Measurements from ENCODE around the gene SPRTN. TPM values are rescaled to one million over a fixed set of nuclear protein-coding genes. Genes with fewer than 3 reads are reported as not detected.

The SPRTN gene
- polyA plus RNA-seq, 1 of the 3 experiments (the other 2 are of a cell fraction): 17.3 TPM

DNA sequence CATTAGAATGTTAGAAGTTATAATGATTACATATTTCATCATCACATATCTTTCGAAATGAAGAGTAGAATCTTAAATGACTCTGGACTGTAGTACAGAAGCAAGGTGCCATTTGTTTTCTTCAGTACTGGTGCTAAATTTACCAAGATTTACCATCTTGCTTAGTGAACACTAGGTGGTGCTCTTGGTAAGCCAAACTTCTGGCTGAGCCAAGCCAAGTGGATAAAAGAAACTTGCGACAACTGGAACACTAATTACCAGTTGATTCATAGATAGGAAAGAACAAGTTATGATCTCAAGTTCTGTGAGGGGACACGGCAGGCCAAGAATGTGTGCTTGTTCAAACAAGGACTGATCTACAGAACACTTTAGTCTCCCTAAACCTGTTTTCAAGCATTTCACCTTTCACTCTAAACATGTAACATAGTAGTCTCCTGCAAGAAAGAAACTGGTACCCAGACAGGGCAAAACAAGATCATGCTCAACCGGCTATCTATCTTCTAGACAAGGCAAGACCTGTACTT lies 19.8 kb downstream of the SPRTN start:
- Histone ChIP-seq H3F3A (replicated peaks; ENCODE audit: insufficient read depth) (peaks cover 8% of the 10 kb centered on the region), H3K9ac (no peak overlapping the region), H3K4me1 (ENCODE audit: control insufficient read depth in 1 of 2, insufficient read depth in 2 of 2, low read depth in 1 of 2, low read length in 1 of 2) (peaks cover 0 to 2% of the 10 kb centered on the region in 2 experiments; a peak in 1 of 4 replicates), H2AFZ (ENCODE audit: low read depth) (no peak overlapping the region), H3K9me2 (no peaks in the 10 kb centered on the region), H3K9me3 (no peaks in the 10 kb centered on the region), H3K36me3 (replicated peaks in 1 of 2; ENCODE audit: control insufficient read depth in 1 of 2, insufficient read depth in 2 of 2, low read length in 1 of 2) (peaks cover 29% of the 10 kb centered on the region in 2 experiments), H4K20me1 (ENCODE audit: insufficient read depth) (no peaks in the 10 kb centered on the region), H3K79me2 (ENCODE audit: insufficient read depth) (peaks cover 3% of the 10 kb centered on the region; the same call in 1 of the 2 replicates), H3K27ac (ENCODE audit: low read depth in 2 of 2, low read length in 1 of 2) (peak overlapping the region in 1 of 2 experiments; percentile 25; a peak in 1 of 4 replicates), H3K4me3 (ENCODE audit: low read depth in 2 of 2, low read length in 1 of 2) (no peak overlapping the region; a peak in 1 of 4 replicates), H3K27me3 (ENCODE audit: insufficient read depth) (no peaks in the 10 kb centered on the region), H3K4me2 (no peak overlapping the region)
- peak; percentile 57 for DNase-seq
- ChIA-PET POLR2A (no interaction called here), CTCF (interaction anchor here (0.6 to 2.5 kb wide), 43 partner anchors 9 to 1277 kb away, joined by 3 to 12 read pairs (median 4); partner anchors contain the start of genes EXOC8 and SPRTN)
- TF ChIP-seq, protein P1, sequence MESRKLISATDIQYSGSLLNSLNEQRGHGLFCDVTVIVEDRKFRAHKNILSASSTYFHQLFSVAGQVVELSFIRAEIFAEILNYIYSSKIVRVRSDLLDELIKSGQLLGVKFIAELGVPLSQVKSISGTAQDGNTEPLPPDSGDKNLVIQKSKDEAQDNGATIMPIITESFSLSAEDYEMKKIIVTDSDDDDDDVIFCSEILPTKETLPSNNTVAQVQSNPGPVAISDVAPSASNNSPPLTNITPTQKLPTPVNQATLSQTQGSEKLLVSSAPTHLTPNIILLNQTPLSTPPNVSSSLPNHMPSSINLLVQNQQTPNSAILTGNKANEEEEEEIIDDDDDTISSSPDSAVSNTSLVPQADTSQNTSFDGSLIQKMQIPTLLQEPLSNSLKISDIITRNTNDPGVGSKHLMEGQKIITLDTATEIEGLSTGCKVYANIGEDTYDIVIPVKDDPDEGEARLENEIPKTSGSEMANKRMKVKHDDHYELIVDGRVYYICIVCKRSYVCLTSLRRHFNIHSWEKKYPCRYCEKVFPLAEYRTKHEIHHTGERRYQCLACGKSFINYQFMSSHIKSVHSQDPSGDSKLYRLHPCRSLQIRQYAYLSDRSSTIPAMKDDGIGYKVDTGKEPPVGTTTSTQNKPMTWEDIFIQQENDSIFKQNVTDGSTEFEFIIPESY (IDR thresholded peaks at IDR 0.05; ENCODE audit: borderline replicate concordance, low read depth): no peak
- TF ChIP-seq SMC3 (IDR thresholded peaks at IDR 0.05; ENCODE audit: low read depth, low read length) (peak; percentile 93), RAD21 (IDR thresholded peaks at IDR 0.05; ENCODE audit: low read length) (peak; percentile 99), CHD2 (IDR thresholded peaks at IDR 0.05; ENCODE audit: low read length, partially characterized antibody) (no peak), SIN3A (IDR thresholded peaks at IDR 0.05; ENCODE audit: borderline replicate concordance, low read depth, low read length) (peak; percentile 43; the same call in 1 of the 2 replicates), RCOR1 (IDR thresholded peaks at IDR 0.05; ENCODE audit: low read length) (peak; percentile 10; the same call in 1 of the 2 replicates), POLR2AphosphoS5 (IDR thresholded peaks at IDR 0.05; ENCODE audit: low read depth, low read length) (no peak)
- TF ChIP-seq, protein P2, sequence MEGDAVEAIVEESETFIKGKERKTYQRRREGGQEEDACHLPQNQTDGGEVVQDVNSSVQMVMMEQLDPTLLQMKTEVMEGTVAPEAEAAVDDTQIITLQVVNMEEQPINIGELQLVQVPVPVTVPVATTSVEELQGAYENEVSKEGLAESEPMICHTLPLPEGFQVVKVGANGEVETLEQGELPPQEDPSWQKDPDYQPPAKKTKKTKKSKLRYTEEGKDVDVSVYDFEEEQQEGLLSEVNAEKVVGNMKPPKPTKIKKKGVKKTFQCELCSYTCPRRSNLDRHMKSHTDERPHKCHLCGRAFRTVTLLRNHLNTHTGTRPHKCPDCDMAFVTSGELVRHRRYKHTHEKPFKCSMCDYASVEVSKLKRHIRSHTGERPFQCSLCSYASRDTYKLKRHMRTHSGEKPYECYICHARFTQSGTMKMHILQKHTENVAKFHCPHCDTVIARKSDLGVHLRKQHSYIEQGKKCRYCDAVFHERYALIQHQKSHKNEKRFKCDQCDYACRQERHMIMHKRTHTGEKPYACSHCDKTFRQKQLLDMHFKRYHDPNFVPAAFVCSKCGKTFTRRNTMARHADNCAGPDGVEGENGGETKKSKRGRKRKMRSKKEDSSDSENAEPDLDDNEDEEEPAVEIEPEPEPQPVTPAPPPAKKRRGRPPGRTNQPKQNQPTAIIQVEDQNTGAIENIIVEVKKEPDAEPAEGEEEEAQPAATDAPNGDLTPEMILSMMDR (IDR thresholded peaks at IDR 0.05): peak; percentile 85
- WGBS (ENCODE audit: low lambda C conversion rate): 8% methylated on average over 4 of the region's 4 CpGs

DNA sequence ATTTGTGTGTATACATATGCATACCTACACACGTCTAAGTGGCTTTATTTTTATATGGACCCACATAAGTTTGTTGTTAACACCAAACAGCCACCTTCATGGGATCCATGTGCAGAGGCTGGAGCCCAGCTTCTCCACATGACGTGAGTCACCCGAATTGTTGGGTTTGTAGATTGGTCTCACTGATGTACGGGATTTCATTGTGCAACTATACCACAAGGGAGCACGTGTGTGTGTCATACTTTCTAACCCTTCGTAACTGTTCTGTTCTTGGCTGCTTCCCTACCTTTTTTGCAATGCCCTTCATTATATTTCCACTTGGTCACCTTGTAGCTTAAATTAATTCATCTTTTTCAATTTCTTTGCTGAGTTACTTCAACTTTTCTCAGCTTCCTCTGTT lies 21.0 kb downstream of the SPRTN start:
- Histone ChIP-seq H3K4me2 (no peak overlapping the region), H3K9me2 (no peaks in the 10 kb centered on the region), H2AFZ (ENCODE audit: low read depth) (no peak overlapping the region), H3K9me3 (no peaks in the 10 kb centered on the region), H3K9ac (no peak overlapping the region), H3K27ac (ENCODE audit: low read depth in 2 of 2, low read length in 1 of 2) (no peak overlapping the region), H4K20me1 (ENCODE audit: insufficient read depth) (no peaks in the 10 kb centered on the region), H3F3A (replicated peaks; ENCODE audit: insufficient read depth) (peaks cover 8% of the 10 kb centered on the region), H3K4me3 (ENCODE audit: low read depth in 2 of 2, low read length in 1 of 2) (no peak overlapping the region), H3K79me2 (ENCODE audit: insufficient read depth) (peaks cover 8% of the 10 kb centered on the region; the same call in 1 of the 2 replicates), H3K27me3 (ENCODE audit: insufficient read depth) (no peaks in the 10 kb centered on the region), H3K4me1 (ENCODE audit: control insufficient read depth in 1 of 2, insufficient read depth in 2 of 2, low read depth in 1 of 2, low read length in 1 of 2) (peaks cover 0 to 7% of the 10 kb centered on the region in 2 experiments; a peak in 2 of 4 replicates), H3K36me3 (replicated peaks in 1 of 2; ENCODE audit: control insufficient read depth in 1 of 2, insufficient read depth in 2 of 2, low read length in 1 of 2) (peaks cover 23 to 29% of the 10 kb centered on the region in 2 experiments)
- CTCF ChIA-PET: interaction anchor here (0.6 to 2.5 kb wide), 6 partner anchors 13 to 246 kb away, joined by 3 to 12 read pairs (median 4); no protein-coding TSS in a partner anchor
- POLR2A ChIA-PET: no interaction called here
- DNase-seq: no peak
- WGBS (ENCODE audit: low lambda C conversion rate): 80% methylated on average over 6 of the region's 6 CpGs
- TF ChIP-seq MXI1 (IDR thresholded peaks at IDR 0.05; ENCODE audit: low read depth, low read length) (no peak), EP300 (IDR thresholded peaks at IDR 0.05; ENCODE audit: borderline replicate concordance in 1 of 2, low read depth in 1 of 2, low read length in 1 of 2) (no peak), RFX5 (IDR thresholded peaks at IDR 0.05; ENCODE audit: low read length) (no peak), ELF1 (IDR thresholded peaks at IDR 0.05) (no peak), FOXM1 (IDR thresholded peaks at IDR 0.05; ENCODE audit: low read depth) (no peak), TEAD4 (IDR thresholded peaks at IDR 0.05; ENCODE audit: borderline replicate concordance, insufficient read depth) (no peak), GATA2 (CRISPR knock-in tag; IDR thresholded peaks at IDR 0.05) (no peak), TAF1 (IDR thresholded peaks at IDR 0.05; ENCODE audit: borderline replicate concordance, low read depth, low read length) (no peak), TCF12 (IDR thresholded peaks at IDR 0.05) (no peak)
- TF ChIP-seq, protein P3, sequence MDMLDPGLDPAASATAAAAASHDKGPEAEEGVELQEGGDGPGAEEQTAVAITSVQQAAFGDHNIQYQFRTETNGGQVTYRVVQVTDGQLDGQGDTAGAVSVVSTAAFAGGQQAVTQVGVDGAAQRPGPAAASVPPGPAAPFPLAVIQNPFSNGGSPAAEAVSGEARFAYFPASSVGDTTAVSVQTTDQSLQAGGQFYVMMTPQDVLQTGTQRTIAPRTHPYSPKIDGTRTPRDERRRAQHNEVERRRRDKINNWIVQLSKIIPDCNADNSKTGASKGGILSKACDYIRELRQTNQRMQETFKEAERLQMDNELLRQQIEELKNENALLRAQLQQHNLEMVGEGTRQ (IDR thresholded peaks at IDR 0.05; ENCODE audit: borderline replicate concordance, low read depth, low read length): no peak
- TF ChIP-seq, protein P4, sequence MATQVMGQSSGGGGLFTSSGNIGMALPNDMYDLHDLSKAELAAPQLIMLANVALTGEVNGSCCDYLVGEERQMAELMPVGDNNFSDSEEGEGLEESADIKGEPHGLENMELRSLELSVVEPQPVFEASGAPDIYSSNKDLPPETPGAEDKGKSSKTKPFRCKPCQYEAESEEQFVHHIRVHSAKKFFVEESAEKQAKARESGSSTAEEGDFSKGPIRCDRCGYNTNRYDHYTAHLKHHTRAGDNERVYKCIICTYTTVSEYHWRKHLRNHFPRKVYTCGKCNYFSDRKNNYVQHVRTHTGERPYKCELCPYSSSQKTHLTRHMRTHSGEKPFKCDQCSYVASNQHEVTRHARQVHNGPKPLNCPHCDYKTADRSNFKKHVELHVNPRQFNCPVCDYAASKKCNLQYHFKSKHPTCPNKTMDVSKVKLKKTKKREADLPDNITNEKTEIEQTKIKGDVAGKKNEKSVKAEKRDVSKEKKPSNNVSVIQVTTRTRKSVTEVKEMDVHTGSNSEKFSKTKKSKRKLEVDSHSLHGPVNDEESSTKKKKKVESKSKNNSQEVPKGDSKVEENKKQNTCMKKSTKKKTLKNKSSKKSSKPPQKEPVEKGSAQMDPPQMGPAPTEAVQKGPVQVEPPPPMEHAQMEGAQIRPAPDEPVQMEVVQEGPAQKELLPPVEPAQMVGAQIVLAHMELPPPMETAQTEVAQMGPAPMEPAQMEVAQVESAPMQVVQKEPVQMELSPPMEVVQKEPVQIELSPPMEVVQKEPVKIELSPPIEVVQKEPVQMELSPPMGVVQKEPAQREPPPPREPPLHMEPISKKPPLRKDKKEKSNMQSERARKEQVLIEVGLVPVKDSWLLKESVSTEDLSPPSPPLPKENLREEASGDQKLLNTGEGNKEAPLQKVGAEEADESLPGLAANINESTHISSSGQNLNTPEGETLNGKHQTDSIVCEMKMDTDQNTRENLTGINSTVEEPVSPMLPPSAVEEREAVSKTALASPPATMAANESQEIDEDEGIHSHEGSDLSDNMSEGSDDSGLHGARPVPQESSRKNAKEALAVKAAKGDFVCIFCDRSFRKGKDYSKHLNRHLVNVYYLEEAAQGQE (IDR thresholded peaks at IDR 0.05; ENCODE audit: low read depth, low read length): no peak
